GM19043 (cell line): ENCODE results near the gene LDLRAD1.
"Not testable (repeated sequence)": the region's sequence is repeated elsewhere in the genome, so short reads cannot be mapped to it uniquely, and the experiment has no call there.

Experiments
- ATAC-seq: cut with Tn5 transposase; IDR thresholded peaks from one replicate; pipeline ENCODE4 v1.9.1; 2021; ENCODE audit warnings: low read depth; ENCODE audit not compliant: unreplicated experiment

Gene LDLRAD1

DNA sequence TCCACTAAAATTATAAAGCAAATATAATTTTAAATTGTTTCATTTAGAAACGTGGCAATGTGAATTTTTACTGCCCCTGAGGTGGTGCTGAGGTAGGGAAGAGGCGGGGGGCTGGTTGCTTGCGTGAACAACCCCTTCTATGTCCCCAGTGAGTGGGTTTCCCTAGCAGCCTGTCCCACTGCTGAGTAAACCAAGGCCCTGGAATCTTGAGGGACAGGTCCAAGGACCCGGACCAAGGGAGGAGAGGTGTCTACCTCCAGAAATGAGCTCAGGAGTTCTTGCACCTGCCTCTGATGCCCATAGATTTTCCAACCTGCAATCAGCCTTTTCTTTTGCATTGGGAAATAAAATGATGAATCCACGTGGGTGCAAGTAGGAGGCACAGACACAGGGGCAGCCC is 649 bp upstream of the LDLRAD1 start:
- ATAC-seq = no peak

GRCh38 chr1:54016343-54017282 is 1.4 kb downstream of the LDLRAD1 start:
- no peak for ATAC-seq

DNA sequence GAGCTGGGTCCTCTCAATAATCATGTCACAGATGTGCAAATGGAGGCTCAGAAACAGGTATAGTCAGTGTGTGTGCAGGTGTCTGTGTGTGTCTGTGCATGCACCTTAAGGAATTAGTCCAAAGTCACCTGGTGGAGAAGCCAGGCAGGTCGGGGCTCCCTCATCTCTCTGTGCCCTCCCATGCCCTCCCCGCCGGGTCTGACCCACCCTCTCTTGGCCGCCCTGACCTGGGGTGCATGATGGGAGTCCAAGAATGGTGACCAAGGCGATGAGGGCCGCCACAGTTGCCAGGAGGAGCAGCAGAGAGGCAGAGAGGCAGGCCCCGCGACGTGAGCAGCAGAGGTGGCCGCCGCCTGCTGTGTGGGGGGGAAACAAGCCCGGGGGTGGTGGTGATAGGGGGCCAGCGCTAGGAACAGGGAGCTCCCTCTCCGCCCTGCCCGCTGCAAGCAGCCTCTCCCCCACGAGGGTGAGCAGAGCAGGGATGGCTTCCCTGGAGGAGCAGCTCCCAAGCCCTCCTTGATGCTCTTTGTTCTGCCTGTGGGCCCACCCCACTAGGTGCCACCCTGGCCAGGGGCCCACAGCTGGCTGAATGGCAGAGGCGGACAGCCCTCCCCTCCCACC is 3.9 kb downstream of the LDLRAD1 start:
- ATAC-seq = no peak

GRCh38 chr1:54013393-54014008 is 4.5 kb downstream of the LDLRAD1 start:
- no peak for ATAC-seq

DNA sequence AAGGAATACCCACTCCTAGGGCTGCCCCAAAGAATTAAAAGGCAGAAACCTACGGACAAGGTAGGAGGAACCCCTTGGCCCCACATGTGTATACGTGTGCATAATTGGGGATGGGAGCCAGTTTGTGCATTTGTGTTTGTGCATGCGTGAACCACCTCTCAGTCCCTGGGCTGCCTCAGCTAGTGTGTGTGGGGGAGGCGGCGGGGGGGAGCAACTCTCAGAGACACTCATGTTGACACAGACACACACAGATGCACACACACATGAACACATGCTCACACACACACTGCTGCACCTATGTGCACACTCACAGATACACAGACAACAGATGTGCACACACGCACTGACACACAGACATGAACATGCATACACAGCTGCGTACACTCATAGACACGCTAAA is 5.1 kb downstream of the LDLRAD1 start:
- ATAC-seq = no peak

DNA sequence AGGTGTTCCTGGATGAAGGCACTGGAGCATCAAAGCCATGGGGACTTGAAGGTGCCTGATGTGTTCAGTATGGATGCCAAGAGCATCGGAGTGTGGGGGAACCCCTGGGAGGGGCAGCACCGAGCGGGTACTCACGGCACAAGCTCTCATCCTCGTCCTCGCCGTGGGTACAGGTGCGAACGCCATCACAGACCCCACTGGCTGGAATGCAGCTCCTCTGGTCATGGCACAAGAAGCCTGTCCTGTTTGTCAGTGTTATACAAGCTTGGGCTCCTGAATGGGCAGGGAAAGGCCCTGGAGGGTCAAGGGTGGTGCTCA is 6.0 kb downstream of the LDLRAD1 start:
- no peak for ATAC-seq

- no peak for ATAC-seq
These were observed 6.5 kb downstream of the LDLRAD1 start for GRCh38 chr1:54011316-54012007.

- ATAC-seq = no peak
These were observed 7.4 kb downstream of the LDLRAD1 start for GRCh38 chr1:54010415-54011117.

- no peak for ATAC-seq
These were observed 8.6 kb downstream of the LDLRAD1 start for GRCh38 chr1:54009406-54009805.

DNA sequence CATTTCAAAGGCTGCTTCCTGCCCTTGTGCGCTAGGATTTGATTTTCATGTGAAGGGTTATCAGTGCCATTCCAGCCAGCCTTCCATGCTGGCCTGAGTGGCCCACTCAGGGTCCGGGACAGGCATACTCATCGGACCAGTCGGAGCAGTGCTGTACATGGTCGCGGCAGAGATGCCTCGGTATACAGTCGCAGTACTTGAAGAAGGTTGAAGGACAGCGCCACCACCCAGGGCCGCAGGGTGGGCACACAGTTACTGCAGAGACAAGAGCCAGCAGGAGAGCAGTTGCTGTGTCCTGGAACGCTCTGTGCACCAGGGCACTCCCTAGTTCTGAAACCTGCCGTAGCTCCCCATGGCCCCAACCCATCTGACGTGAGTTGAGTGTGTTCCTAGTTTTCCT is 9.1 kb downstream of the LDLRAD1 start:
- ATAC-seq = no peak

DNA sequence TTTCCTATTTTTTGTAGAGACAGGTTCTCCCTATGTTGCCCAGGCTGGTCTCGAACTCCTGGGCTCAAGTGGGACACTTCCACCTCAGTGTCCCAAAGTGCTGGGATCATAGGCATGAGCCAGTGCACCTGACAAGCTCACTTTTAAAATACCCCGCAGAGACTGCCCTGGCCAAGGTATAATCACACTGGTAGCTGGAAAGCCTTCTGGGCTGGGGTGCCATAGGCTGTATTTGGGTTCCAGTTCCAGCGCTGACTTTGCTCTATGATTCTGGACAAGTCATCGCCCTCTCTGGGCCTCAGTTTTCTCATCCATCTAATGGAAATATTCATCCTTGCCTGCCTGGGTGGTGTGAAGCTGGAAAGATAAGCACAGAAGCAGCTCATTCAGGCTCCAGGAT is 10.4 kb downstream of the LDLRAD1 start:
- ATAC-seq = no peak

GRCh38 chr1:54006508-54006907 is 11.5 kb downstream of the LDLRAD1 start:
- no peak for ATAC-seq

DNA sequence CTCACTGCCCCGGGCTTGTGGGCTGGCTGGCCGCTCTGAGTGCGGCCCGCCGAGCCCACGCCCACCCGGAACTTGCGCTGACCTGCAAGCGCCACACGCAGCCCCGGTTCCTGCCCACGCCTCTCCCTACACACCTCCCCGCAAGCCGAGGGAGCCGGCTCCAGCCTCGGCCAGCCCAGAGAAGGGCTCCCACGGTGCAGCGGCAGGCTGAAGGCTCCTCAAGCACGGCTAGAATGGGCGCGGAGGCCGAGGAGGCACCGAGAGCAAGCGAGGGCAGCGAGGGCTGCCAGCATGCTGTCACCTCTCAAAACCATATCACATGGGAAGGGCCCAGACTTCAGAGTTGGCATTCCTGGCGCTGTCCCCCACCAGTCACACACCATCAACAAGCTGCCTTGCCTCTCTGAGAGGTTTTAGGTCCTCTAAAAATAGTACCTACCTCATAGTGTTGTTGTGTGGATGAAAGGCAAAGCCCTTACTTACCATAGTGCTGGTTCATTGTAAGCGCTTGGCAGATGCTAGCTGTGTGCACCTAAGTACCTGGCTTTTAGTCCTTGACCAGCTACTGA is 13.4 kb downstream of the LDLRAD1 start:
- no peak for ATAC-seq

DNA sequence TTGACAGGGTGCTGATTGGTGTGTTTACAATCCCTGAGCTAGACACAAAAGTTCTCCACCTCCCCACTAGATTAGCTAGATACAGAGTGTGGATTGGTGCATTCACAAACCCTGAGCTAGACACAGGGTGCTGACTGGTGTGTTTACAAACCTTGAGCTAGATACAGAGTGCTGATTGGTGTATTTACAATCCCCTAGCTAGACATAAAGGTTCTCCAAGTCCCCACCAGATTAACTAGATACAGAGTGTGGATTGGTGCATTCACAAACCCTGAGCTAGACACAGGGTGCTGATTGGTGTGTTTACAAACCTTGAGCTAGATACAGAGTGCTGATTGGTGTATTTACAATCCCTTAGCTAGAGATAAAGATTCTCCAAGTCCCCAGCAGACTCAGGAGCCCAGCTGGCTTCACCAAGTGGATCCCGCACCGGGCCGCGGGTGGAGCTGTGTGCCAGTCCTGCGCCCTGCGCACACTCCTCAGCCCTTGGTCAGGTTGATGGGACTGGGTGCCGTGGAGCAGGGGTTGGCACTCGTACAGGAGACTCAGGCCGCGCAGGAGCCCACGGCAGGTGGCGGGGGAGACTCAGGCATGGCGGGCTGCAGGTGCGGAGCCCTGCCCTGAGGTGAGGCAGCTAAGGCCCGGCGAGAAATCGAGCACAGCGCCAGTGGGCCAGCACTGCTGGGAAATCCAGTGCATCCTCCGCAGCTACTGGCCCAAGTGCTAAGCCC is 14.1 kb downstream of the LDLRAD1 start:
- not testable (repeated sequence) for ATAC-seq

GRCh38 chr1:54003249-54003646 is 14.7 kb downstream of the LDLRAD1 start:
- ATAC-seq = no peak

DNA sequence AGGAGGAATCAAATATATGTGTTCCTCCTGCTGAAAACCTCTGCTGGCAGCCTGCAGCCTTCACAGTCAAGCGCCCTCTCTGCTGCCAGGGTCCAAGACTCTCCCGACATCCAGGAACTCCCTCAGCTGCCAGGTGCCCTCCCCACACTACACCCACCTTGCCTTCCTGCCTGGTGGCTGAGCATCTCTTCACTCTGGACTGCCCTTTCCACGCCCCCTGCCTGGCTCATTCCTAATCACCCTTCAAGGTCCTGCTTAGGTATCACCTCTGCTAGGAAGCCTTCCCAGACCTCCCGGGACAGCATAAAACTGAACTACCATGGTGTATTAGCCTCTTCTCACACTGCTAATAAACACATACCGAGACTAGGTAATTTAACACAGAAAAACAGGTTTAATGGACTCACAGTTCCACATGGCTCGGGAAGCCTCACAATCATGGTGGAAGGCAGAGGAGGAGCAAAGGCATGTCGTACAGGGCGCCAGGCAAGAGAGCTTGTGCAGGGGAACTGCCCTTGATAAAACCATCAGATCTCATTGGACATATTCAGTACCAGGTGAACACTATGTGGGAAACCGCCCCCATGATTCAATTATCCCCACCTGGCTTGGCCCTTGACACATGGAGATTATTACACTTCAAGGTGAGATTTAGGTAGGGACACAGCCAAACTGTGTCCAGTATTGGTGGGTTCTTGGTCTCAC is 15.3 kb downstream of the LDLRAD1 start:
- ATAC-seq = no peak

GRCh38 chr1:54001591-54001990 is 16.4 kb downstream of the LDLRAD1 start:
- no peak for ATAC-seq

DNA sequence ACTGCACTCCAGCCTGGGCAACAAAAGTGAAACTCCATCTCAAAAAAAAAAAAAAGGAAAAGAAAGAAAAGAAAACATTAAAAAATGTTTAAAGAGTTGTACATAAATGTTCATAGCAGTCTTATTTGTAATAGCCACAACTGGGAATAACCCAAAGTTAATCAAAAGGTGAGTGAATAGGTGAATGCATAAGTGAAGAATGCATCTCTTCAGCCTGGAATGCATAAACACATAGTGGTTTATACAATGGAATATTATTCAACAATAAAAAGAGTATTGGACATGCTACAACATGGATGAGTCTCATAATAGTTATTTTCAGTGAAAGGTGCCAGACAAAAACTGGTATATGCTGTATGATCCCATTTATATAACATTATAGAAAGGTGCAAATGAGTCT is 18.1 kb downstream of the LDLRAD1 start:
- no peak for ATAC-seq

DNA sequence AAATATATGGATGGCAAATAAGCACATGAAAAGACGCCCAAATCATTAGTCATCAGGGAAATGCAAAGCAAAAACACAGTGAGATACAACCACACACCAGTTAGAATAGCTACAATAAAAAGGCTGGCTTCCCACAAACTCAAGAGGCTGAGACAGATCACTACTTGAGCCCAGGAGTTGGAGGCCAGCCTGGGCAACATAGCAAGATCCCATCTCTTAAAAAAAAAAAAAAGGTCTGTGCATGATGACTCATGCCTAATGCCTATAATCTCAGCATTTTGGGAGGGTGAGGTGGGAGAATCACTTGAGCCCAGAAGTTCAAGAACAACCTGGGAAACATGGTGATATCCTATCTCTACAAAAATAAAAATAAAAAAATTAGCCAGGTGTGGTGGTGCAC is 19.8 kb downstream of the LDLRAD1 start:
- ATAC-seq = no peak
